Tibial nerve (tissue), 3 donors: ENCODE results near the gene PCDH9.

Experiments
- POLR2A ChIP-seq, 2 donors: fragments of 450-650 bp; IDR thresholded peaks; one replicate each; pipeline ENCODE4 v1.6.1; 2017; ENCODE audit warnings: antibody characterized with exemption in 2 of 2, mild to moderate bottlenecking in 2 of 2, moderate library complexity in 2 of 2
- TF ChIP-seq, protein P1 (sequence below), 5 experiments: fragments of 200-600 bp in 3 of 5; fragments of 450-650 bp in 2 of 5; sonication (generic) in 3 of 5; IDR thresholded peaks; one replicate each; pipeline ENCODE4 v1.5.1; 2016 to 2019; ENCODE audit warnings: antibody characterized with exemption in 5 of 5, mild to moderate bottlenecking in 3 of 5, moderate library complexity in 2 of 5

DNA sequence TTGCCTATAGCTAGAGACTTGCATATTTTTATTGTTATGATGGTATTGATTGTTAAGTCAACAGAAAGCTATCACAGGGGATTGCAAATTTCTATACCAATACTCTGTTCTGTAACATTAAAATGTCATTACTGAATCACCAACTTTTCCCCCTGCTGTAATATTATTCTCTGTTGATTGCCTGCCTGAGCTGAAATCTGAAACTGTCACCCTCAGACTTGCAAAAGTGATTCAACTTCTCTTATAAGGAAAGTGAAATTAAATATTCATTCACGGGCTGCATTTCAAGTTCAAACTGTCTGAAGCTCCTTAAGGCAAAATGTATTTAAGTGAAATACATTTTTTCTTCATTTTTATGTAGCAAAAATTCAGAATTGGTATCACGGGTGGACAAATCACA, 723.2 kb downstream of the PCDH9 start:
- TF ChIP-seq, protein P1, sequence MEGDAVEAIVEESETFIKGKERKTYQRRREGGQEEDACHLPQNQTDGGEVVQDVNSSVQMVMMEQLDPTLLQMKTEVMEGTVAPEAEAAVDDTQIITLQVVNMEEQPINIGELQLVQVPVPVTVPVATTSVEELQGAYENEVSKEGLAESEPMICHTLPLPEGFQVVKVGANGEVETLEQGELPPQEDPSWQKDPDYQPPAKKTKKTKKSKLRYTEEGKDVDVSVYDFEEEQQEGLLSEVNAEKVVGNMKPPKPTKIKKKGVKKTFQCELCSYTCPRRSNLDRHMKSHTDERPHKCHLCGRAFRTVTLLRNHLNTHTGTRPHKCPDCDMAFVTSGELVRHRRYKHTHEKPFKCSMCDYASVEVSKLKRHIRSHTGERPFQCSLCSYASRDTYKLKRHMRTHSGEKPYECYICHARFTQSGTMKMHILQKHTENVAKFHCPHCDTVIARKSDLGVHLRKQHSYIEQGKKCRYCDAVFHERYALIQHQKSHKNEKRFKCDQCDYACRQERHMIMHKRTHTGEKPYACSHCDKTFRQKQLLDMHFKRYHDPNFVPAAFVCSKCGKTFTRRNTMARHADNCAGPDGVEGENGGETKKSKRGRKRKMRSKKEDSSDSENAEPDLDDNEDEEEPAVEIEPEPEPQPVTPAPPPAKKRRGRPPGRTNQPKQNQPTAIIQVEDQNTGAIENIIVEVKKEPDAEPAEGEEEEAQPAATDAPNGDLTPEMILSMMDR (IDR thresholded peaks at IDR 0.05) = no peak
- no peak for TF ChIP-seq POLR2A (IDR thresholded peaks at IDR 0.05)
